A549 treated with RU486 at 1 μM for 4 hours (cell line): Measurements from ENCODE around the gene ALDH1L2. TPM values are rescaled to one million over a fixed set of nuclear protein-coding genes. Genes with fewer than 3 reads are reported as not detected.

Experiments used
- total RNA-seq: library from RNA; stranded (reverse); fragments of 200-300 nt; extraction: Qiagen RNA extraction; gene quantifications from 5 replicates; pipeline ENCODE4 v1.2.3, GENCODE V29; 2022; ENCODE audit warnings: low read depth

Gene ALDH1L2
- 1.9 to 3.7 TPM (median 3.1 TPM) in 5 replicates for total RNA-seq

GRCh38 chr12:105084251-105085250, at the start of gene ALDH1L2:
ALDH1L2 (minus strand) TSS chr12:105084458; CDS start chr12:105084436, 22 bp downstream.

DNA sequence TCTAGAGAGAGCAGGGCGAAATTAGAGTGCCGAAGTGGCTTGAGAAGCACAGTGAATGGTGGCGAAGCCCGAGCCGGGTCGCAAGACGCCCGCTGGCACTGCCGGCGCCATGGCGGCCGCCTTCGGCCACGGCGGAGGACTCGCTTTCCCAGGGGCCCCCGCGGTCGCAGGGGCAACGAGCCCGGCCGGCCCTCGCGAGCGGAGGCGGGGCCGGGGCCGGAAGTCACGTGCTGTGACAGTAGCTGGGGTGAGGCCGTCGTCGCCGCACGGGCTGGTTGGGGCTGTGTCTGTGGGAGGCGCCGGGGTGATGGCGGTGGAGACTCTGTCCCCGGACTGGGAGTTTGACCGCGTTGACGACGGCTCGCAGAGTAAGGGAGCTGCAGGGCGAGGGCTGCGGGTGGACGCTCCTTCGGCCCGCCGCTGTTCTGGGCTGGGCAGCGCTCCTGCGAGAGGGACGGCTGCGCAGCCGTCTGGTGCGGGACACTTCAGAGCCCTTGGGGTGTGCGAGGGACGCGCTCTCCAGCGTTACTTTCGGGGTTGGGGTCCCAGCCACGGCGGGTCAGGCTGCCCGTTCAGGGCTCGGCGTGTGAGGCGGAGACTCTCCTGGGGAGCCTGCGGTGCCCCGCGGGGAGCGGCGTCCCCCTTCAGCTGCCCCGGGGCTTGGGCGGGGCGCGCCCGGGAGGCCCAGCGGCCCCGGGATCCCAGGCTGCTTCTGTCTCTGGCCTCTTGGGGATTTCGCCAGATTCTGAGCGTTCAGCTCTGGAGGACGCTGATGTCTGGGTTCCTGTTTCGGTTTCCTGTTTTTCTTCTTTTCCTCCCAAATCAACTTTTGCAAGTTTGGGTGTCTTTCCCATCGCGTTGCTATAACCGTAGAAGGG, 23.5 kb upstream of the ALDH1L2 start, which contains the start of gene WASHC4:
Gene WASHC4 (plus strand): TSS at position 238 of the 878 bp plus-strand sequence. CDS start 70 bp downstream, at position 308.

GRCh38 chr12:104986022-104986941, 98.0 kb downstream of the ALDH1L2 start, which contains the start of gene NOPCHAP1:
NOPCHAP1 (plus strand) TSS chr12:104986316; CDS start chr12:104986353, 37 bp downstream.

Other genes with a start within 250 kb of the ALDH1L2 start
- gene SLC41A2, start 126.2 kb downstream of the ALDH1L2 start, total RNA-seq: 17.1 to 27.0 TPM (median 22.0 TPM) in 5 replicates
- gene NOPCHAP1, start 98.1 kb downstream of the ALDH1L2 start, total RNA-seq: 32.8 to 48.7 TPM (median 38.9 TPM) in 5 replicates
- gene WASHC4, start 23.3 kb upstream of the ALDH1L2 start, total RNA-seq: 15.7 to 23.4 TPM (median 22.8 TPM) in 5 replicates
- gene APPL2, start 151.7 kb upstream of the ALDH1L2 start, total RNA-seq: 16.5 to 26.7 TPM (median 20.6 TPM) in 5 replicates
- 111 to 135 TPM (median 125 TPM) in 5 replicates for gene C12orf75, start 246.2 kb upstream of the ALDH1L2 start, total RNA-seq